ENCODE data around the gene KIFBP.

The KIFBP gene

DNA sequence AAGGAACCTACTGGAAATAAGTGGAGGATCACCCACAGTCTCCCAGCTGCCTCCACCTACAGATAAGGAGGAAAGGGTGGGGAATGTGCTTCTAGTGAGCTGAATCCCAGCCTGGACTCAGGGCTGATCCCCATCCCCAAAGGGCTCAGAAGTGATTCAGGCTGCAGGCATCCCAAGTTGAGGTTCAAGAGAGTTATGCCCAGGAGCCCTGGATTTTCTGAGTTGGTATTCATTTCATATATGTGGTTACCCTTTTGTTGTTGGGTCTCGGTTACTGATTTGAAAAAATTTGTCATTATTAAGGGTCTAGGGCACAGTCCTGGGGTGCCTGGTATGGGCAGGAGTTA lies 69.3 kb downstream of the KIFBP start:
- TF ChIP-seq, protein P1, sequence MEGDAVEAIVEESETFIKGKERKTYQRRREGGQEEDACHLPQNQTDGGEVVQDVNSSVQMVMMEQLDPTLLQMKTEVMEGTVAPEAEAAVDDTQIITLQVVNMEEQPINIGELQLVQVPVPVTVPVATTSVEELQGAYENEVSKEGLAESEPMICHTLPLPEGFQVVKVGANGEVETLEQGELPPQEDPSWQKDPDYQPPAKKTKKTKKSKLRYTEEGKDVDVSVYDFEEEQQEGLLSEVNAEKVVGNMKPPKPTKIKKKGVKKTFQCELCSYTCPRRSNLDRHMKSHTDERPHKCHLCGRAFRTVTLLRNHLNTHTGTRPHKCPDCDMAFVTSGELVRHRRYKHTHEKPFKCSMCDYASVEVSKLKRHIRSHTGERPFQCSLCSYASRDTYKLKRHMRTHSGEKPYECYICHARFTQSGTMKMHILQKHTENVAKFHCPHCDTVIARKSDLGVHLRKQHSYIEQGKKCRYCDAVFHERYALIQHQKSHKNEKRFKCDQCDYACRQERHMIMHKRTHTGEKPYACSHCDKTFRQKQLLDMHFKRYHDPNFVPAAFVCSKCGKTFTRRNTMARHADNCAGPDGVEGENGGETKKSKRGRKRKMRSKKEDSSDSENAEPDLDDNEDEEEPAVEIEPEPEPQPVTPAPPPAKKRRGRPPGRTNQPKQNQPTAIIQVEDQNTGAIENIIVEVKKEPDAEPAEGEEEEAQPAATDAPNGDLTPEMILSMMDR (IDR thresholded peaks at IDR 0.05) = no peak

GRCh38 chr10:69060127-69060798 lies 71.7 kb downstream of the KIFBP start:
- TF ChIP-seq, protein P1 (IDR thresholded peaks at IDR 0.05) = no peak

DNA sequence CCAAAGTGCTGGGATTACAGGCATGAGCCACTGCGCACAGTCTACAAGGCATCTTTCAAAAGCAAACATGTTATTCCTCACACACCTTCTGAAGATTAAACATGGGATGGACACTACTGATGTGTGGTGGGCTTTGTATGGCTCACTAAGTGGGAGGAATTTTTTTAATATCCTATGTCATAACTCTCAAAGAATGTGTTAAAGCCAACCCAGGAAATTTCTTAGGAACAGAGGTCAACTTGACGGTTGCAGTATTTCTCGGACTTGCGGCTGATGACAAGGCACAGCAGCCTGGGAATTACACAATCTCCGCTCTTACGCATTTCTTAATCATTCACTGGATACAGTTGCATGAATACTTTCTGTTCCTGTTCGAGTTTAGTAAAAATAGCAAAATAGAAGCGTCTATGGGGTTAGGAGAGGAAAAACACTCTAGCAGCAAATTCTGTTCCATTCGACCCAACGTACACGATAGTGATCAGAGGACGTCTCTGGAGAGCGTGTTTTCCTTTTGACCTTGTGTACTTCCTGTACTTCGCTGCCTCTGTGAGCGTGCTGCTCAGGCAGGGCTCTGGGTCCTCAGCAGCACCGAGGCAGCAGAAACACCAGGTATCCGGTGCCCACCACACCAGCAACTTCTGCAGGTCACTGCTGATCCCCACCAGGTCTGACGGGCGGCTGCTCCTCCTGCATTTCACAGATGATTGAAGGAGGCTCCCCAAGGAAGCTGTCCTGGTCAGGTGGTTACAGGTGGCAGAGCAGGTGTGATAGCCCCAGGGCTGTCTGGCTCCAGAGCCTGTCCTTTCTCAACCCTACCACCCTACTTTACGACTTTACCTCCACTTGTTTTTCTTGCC lies 72.9 kb downstream of the KIFBP start:
- TF ChIP-seq, protein P1 (IDR thresholded peaks at IDR 0.05) = no peak

- TF ChIP-seq, protein P1 (IDR thresholded peaks at IDR 0.05) = no peak
These were observed 74.3 kb downstream of the KIFBP start for GRCh38 chr10:69062901-69063300.

DNA sequence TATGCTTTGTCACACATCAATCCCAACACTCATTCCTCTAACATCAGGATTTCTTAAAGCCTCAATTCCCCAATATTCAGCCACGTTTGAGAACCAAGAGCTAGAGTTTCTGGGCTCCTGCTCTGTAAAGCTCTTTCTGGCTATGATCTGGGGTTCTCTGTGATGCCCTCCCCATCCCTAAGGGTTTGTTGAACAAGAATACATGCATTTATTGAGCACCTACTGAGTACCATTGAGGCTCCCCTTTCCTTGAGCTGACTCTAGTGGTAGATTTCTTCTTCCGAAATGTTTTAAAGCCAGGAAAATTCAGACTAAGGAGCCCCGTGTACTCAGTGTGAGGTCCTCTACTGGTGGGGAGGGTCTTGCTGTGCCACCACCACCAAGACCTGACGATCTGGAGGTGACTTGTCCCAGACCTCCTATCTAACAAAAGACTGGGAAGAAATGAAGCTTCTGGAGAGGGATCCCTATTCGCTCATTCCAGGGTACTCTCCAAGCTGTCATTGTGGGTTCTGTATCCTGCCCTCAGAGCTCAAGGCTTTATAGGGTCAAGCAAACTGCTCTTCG lies 76.2 kb downstream of the KIFBP start:
- TF ChIP-seq, protein P1 (IDR thresholded peaks at IDR 0.05) = no peak

GRCh38 chr10:69065406-69066361 lies 77.1 kb downstream of the KIFBP start:
- TF ChIP-seq, protein P1 (IDR thresholded peaks at IDR 0.05) = no peak
